Occipital lobe (tissue), 2 donors: ENCODE data around the gene NCOA3. TPM values are rescaled to one million over a fixed set of nuclear protein-coding genes. Genes with fewer than 3 reads are reported as not detected.
"Not testable (repeated sequence)": the region's sequence is repeated elsewhere in the genome, so short reads cannot be mapped to it uniquely, and the experiment has no call there.

ENCODE experiments used
- DNase-seq: peaks from one replicate; lab custom pipeline; 2025; lab: John Stamatoyannopoulos, UW
- total RNA-seq: library from RNA; depleted of rRNA; stranded (reverse); fragments of >200 nt; gene quantifications from one replicate; pipeline ENCODE4 v1.2.3, GENCODE V29; 2014

The NCOA3 gene
- total RNA-seq, 1 donor from 2014 or later: 53.2 TPM

DNA sequence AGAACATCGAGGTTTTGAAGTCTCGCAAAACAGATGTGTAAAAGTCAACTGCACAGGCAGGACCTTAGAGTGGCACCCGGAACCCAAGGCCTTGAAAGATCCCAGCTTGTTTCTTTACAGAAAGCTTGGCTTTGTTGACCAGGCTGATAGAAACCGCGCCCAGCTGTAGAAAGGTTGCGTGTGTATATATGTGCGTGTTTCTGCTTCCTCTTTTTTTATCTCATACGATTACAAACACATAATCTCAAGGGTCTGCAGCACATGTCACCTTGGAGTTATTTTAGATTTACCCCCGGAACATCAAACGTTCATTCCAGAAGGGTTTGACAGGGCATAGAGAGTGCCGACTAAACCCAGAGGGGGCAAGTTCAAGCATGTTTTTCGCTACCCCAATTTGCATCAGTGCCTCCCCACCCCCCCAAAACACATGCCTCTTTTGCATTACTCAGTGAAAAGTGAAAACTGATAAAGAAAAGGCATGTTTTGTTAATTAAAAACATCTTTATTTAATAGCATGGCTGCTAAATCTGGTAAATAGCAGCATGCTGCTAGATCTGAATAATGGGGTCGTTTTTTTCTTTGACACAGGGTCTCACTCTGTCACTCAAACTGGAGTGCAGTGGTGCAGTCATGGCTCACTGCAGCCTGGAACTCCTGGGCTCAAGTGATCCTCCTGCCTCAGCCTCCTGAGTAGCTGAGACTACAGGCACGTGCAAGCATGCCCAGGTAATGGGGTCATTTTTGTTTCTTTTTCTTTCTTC lies 33.2 kb upstream of the NCOA3 start:
- DNase-seq: no peak

GRCh38 chr20:47475419-47476044 lies 26.2 kb upstream of the NCOA3 start:
- no peak for DNase-seq

GRCh38 chr20:47476452-47476851 lies 25.2 kb upstream of the NCOA3 start:
- DNase-seq: no peak

DNA sequence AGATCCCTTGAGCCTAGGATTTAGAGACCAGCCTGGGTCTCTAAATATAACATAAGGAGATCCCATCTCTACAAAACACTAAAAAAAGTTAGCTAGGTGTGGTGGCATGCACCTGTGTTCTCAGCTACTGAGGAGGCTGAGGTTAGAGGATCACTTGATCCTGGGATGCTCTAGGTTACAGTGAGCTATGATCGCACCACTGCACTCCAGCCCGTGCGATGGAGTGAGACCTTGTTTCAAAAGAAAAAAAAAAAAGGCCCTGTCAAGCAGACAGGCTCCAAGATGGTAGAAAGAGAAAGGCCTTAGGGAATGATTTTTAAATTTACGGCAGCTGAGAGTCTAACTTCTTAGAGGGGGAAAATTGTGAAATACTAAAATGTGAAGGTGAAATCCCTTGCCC lies 22.6 kb upstream of the NCOA3 start:
- DNase-seq: no peak

DNA sequence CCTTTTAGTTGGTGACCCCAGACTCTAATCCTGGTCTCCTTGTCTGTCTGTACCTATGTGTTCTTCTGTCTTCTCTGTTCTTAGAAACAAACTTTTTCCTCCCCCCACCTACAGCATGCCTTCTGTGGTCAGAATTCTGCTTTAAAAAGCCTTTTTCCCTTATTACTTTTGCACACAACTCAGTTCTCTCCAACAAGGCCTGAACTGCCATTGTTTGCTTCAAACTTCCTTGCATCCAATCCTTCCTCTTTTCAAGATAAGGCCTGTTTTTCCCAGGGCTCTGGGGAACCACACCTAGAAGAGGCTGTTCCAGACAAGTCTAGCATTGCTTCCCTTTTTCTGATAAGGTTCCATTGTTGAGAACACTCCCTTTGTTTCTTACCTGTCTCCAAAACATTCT lies 22.2 kb upstream of the NCOA3 start:
- no peak for DNase-seq

- DNase-seq: no peak
Observed at GRCh38 chr20:47480239-47480638, 21.4 kb upstream of the NCOA3 start.

DNA sequence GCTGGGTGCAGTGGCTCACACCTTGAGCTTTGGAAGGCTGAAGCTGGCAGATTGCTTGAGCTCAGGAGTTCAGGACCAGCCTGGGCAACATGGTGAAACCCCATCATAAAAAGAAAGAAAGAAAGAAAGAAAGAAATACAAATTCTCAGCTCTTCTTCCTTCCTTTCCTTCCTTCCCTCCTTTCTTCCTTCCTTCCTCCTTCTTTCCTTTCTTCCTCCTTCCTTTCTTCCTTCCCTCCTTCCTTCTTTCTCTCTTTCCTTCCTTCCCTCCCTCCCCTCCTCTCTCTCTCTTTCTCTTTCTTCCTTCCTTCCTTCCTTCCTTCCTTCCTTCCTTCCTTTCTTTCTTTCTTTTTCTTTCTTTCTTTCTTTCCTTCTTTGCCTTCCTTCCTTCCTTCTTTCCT lies 21.0 kb upstream of the NCOA3 start:
- no peak for DNase-seq

GRCh38 chr20:47481330-47482216 lies 20.1 kb upstream of the NCOA3 start:
- no peak for DNase-seq

DNA sequence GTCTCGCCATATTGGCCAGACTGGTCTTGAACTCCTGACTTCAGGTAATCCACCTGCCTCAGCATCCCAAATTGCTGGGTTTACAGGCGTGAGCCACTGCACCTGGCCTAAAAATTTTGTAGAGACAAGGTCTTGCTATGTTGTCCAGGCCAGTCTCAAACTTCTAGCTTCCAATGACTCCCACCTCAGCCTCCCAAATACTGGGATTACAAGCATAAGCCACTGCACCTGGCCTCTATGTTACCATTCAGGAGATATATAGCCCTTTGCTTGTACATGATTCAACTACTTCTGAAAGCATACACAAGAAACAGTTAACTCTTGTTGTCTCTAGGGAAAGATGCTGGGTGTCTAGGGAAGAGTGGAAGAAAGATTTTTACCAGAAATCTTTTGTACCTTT lies 19.0 kb upstream of the NCOA3 start:
- no peak for DNase-seq

DNA sequence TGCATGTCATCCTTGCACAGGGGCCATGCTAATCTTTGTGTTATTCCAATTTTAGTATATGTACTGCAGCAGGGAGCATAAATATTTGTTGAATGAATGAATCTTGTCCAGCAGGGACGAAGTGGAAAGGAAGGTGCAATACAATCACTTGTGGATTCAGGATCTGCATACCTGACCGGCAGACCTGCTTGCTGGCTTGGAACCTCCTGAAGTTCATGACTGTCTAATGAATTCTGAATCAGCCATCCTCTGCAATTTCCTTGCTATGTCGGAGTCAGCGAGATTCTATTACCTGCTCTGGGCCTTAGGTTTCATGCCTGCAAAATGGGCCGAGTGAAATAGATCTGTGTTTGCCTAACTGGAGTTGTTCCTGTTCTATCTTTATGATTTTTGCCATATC lies 17.4 kb upstream of the NCOA3 start:
- DNase-seq: no peak

GRCh38 chr20:47487175-47487917 lies 14.3 kb upstream of the NCOA3 start:
- no peak for DNase-seq

DNA sequence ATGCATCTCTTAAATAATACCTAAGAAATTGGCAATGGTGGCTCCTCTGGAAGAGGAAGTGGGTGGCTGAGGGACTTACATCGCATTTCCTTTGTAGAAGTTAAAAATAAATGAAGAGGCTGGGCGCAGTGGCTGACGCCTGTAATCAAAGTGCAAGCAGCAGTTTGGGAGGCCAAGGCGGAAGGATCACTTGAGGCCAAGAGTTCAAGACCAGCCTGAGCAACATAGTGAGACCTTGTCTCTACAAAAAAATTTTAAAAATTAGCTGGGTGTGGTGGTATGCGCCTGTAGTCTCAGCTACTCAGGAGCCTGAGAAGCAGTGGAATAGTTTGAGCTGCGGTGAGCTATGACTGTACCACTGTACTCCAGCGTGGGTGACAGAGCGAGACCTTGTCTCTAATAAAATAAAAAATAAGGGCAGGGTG lies 12.2 kb upstream of the NCOA3 start:
- no peak for DNase-seq

GRCh38 chr20:47490795-47491194 lies 10.9 kb upstream of the NCOA3 start:
- no peak for DNase-seq

GRCh38 chr20:47492284-47492683 lies 9.4 kb upstream of the NCOA3 start:
- no peak for DNase-seq

DNA sequence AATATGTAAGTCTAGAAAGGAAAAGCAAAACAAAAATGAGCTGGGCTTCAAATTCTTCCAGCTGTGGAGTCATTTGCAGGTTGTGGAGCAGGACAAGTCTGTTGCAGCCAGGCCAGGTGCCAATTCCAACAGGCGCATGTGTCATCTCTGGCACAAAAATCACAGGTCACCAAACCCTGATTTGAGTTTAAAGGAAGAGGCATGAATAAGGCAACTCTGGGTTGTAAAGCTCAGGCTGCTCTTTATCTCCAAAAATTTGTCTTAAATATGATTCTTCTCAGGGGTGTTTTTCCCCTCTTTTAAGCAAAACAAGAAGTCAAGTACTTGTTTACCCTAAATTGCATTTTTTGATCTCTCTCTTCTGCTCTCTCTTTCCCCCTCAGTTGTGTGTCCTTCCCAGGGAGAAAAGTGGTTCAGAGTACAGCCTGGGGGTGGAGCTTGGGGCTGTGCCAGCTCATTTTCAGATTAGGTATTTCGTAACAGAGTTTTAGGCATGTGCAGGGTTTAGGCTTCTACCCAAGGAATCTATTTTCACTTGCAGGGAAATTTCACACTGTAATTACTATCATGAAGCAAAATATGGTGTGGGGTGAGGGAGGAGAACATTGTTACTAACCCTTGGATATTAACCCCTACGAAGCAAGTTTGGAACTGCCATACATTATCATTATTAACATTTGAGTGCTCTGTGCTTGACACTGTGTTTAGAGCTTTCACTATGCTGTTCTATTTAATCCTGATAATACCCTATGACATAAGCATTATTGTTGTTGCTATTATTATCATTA lies 8.3 kb upstream of the NCOA3 start:
- DNase-seq: no peak

- no peak for DNase-seq
Observed at GRCh38 chr20:47493963-47494293, 7.8 kb upstream of the NCOA3 start.

- DNase-seq: not testable (repeated sequence)
Observed at GRCh38 chr20:47494606-47495005, 7.1 kb upstream of the NCOA3 start.

GRCh38 chr20:47496118-47496517 lies 5.6 kb upstream of the NCOA3 start:
- DNase-seq: no peak

GRCh38 chr20:47498606-47499005 lies 3.1 kb upstream of the NCOA3 start:
- DNase-seq: no peak

- DNase-seq: no peak
Observed at GRCh38 chr20:47499053-47499452, 2.6 kb upstream of the NCOA3 start.

DNA sequence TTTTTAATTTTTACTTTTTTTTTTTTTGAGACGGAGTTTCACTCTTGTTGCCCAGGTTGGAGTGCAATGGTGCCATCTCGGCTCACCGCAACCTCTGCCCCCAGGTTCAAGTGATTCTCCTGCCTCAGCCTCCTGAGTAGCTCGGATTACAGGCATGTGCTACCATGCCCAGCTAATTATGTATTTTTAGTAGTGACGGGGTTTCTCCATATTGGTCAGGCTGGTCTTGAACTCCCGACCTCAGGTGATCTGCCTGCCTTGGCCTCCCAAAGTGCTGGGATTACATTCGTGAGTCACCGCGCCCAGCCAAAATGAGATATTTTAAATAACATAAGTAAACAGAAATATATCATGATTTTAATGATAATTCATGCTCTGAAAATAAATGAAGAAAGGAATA lies 1.6 kb upstream of the NCOA3 start:
- not testable (repeated sequence) for DNase-seq
